Airway epithelial cell (primary cell): ENCODE data around the gene SETX. TPM values are rescaled to one million over a fixed set of nuclear protein-coding genes. Genes with fewer than 3 reads are reported as not detected.

Experiments used
- total RNA-seq: library from RNA; depleted of rRNA; stranded (reverse); fragments of >200 nt; gene quantifications from 2 replicates; pipeline ENCODE4 v1.2.3, GENCODE V29; 2015

SETX gene, protein sequence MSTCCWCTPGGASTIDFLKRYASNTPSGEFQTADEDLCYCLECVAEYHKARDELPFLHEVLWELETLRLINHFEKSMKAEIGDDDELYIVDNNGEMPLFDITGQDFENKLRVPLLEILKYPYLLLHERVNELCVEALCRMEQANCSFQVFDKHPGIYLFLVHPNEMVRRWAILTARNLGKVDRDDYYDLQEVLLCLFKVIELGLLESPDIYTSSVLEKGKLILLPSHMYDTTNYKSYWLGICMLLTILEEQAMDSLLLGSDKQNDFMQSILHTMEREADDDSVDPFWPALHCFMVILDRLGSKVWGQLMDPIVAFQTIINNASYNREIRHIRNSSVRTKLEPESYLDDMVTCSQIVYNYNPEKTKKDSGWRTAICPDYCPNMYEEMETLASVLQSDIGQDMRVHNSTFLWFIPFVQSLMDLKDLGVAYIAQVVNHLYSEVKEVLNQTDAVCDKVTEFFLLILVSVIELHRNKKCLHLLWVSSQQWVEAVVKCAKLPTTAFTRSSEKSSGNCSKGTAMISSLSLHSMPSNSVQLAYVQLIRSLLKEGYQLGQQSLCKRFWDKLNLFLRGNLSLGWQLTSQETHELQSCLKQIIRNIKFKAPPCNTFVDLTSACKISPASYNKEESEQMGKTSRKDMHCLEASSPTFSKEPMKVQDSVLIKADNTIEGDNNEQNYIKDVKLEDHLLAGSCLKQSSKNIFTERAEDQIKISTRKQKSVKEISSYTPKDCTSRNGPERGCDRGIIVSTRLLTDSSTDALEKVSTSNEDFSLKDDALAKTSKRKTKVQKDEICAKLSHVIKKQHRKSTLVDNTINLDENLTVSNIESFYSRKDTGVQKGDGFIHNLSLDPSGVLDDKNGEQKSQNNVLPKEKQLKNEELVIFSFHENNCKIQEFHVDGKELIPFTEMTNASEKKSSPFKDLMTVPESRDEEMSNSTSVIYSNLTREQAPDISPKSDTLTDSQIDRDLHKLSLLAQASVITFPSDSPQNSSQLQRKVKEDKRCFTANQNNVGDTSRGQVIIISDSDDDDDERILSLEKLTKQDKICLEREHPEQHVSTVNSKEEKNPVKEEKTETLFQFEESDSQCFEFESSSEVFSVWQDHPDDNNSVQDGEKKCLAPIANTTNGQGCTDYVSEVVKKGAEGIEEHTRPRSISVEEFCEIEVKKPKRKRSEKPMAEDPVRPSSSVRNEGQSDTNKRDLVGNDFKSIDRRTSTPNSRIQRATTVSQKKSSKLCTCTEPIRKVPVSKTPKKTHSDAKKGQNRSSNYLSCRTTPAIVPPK (N-terminal part only)
- total RNA-seq = 22.0 and 24.9 TPM in 2 replicates

DNA sequence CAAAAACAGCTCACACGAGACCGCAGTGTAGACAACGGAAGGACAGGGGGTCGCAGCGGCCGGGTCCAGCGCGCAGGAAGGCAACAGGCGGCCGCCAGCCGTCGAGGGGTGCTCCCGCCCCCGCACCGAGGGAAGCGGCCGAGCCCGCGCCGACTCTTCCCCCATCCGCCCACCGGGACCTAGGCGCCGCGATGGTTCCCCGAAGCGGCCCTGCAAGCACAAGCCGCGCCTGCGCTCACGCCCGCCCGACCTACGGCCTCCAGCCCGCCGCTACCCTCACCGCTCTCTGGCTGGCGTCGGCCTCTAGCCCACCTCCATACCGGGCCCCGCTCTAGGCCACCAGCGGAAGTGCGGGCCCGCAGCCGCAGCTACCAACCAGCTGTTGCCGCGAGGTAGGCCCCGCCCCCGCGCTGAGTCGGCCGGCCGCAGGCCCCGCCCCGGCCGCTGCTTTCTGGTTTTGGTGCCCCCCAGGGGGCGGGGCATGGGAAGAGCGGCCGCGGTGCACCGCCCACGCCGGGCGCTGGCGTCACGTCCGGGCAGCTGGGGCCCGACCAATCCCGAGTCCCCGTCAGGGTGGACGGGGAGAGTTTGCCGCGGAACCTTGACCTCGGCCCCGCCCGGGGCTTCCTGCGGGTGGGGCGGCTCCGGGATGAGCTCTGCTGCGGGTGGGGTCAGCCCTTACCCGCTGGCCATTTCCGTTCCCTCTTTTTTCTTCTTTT lies at the start of gene SETX:
SETX (minus strand) TSS at position 350 of the 719 bp plus-strand sequence. CDS start 5,558 bp downstream, outside the sequence.

Other genes starting within 250 kb of the SETX start
- 0.07 TPM in 1 of 2 replicates, not detected in the other for gene NTNG2, start 192.9 kb downstream of the SETX start, total RNA-seq
- gene TTF1, start 51.9 kb upstream of the SETX start, total RNA-seq = 9.5 and 10.3 TPM in 2 replicates
- not detected in 2 replicates for gene CFAP77, start 55.2 kb upstream of the SETX start, total RNA-seq
- not detected in 2 replicates for gene BARHL1, start 227.6 kb upstream of the SETX start, total RNA-seq